Renal pelvis (tissue), 4 donors: ENCODE results near the gene ASPG. TPM values are rescaled to one million over a fixed set of nuclear protein-coding genes. Genes with fewer than 3 reads are reported as not detected.
"Not testable (repeated sequence)": the region's sequence is repeated elsewhere in the genome, so short reads cannot be mapped to it uniquely, and the experiment has no call there.

Experiments
- DNase-seq: peaks from one replicate; pipeline ENCODE4 v3.0.0-alpha.2; 2013
- polyA plus RNA-seq, 3 donors: library from polyadenylated mRNA; unstranded; fragments of 120-200 nt; gene quantifications; one replicate each; pipeline ENCODE4 v1.2.1, GENCODE V29; 2013; ENCODE audit not compliant: insufficient read length in 3 of 3

ASPG gene
- polyA plus RNA-seq, 3 donors: 14.4 to 25.4 (median 14.9) TPM

DNA sequence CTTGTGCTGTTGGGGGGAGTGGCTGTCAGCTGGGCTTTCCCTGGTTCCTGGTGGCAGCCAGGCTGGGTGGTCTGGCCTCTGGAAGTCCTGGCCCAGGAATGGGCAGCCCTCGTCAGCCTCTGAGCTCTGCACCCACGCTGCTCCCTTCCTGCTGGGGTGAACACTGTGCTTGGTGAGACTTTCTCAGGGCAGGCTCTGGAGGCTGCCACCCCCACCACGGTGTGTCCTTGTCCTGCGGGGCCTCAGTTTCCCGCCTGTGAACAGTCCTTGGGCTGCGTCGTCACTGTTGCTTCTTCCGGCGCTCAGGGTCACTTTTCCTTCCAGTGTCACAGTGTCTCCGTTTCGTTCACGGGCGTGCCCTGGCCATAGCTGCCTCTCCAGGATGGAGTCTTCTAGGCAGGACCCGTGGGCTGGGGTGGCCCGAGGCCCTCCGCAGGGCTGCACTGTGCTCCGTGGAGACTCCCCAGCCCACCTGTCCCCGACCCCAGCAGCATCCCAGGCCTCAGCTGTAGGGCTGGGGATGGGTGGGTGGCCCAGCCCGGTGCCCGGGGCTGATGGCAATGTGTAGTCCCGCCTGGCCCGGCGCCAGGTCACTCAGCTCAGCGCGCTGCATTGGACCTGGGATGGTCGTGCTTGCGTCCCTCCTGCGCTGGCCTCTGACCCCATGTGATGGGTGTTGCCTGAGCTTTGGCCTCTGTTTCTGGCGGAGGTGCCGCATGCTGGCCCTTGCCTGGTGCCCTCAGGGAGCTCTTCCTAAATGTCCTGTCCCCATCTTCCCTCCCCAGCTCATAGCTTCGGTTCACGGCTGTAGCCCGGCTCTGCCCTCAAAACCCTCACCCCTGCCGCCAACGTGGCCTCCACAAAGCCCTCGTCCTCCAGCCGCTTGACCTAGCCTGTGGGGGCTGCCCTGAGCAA, 59.7 kb downstream of the ASPG start:
- no peak for DNase-seq

DNA sequence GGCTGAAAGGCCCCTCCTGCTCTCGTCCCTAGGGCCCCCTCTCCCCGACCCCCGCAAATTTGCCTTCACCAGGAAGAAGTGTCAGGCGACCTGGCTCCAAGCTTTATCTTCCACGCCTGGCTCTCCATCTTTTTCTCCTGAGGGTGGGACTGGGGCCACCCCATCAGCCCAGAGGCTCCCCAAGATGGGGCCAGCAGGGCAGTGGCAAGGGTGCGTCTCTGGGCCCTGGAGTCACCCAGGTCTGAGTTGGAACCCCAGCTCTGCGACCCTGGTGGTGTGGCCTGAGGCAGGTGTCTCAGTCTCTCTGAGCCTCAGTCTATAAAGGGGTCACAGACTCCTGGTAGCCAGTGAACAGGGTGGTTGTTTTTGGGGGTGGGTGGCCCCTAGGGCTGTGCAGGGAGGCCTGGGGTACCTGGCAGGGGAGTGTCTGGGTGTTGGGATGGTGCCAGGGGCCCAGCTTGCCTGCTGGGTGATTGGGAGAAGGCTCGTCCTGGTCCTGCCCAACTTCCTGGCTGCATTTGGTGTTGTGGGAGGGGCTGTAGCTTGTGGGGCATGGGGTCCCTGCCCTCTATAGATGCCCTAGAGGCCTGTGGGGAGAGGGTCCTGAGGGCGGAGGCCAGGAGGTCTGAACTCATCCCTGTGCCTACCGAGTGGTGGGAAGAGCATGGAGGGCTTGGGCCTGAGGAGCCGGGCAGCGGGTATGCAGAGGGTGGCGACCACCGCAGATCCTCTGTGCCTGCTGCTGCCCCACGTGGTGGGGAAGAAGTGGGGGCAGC, 60.5 kb downstream of the ASPG start:
- DNase-seq: no peak

- DNase-seq: no peak
Observed at GRCh38 chr14:104146651-104147345, 61.3 kb downstream of the ASPG start.

DNA sequence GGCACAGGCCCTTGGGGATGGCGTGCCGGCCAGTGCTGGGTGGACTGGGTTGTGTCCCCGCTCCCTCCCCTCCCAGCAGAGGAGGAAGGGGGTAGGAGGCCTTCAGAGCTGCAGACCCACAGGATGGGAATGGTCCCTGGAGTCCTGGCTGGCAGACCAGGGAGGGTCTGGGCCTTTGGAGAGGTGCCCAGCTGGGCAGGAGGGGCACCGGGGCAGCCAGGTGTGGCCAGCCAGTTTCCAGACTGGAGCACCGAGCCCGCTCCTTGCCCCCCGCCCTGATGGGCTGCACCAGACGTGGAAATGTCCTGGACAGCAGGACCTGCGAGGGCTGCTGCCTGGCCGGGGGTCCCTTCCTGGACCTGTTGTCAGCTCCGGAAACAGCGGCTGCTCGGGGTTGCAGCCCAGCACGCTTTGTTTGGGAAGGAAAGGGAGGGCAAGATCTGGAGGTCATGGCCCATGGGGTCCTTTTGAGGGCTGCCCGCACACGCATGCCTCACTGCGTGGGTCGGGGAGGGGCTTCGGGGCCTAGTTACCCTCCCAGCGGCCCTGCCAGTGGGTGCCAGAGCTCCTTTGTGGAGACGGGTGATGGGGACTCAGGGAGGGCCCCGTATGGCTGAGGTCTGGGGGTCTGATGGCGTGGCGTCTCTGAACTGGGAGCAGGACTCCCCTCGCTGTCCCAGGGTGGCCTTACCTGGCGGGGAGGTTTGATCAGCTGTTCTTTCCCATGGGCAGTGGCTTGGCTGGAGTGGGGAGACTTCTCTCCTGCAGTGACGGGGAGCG, 62.0 kb downstream of the ASPG start:
- DNase-seq: no peak

GRCh38 chr14:104148433-104149277, 63.2 kb downstream of the ASPG start:
- no peak for DNase-seq

GRCh38 chr14:104149278-104149595, 63.7 kb downstream of the ASPG start:
- no peak for DNase-seq

DNA sequence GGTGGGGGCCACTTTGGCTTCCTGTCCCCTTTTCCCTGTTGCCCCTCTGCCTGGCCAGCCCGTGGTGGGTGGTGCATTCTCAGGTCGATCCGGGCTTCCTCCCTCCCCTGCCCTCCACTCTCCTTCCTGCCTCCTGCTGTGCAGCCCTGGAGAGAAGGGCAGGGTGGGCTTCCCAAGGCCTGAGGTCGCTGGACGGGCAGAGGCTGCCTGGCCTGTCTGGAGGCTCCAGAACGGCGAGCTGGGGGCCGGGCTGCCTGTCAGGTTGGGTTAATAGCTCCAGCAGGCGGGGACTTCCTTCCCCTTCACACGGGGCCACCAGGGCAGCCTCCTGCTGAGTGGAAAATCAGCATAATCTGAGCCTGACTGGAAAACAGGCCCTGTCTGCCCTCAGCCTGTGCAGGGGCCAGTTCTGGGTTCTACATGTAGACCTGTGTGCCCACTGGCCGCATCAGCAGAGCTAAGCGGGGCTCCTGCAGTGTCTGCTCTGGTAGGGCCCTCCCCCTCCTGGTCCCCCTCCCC, 64.2 kb downstream of the ASPG start:
- DNase-seq: no peak

DNA sequence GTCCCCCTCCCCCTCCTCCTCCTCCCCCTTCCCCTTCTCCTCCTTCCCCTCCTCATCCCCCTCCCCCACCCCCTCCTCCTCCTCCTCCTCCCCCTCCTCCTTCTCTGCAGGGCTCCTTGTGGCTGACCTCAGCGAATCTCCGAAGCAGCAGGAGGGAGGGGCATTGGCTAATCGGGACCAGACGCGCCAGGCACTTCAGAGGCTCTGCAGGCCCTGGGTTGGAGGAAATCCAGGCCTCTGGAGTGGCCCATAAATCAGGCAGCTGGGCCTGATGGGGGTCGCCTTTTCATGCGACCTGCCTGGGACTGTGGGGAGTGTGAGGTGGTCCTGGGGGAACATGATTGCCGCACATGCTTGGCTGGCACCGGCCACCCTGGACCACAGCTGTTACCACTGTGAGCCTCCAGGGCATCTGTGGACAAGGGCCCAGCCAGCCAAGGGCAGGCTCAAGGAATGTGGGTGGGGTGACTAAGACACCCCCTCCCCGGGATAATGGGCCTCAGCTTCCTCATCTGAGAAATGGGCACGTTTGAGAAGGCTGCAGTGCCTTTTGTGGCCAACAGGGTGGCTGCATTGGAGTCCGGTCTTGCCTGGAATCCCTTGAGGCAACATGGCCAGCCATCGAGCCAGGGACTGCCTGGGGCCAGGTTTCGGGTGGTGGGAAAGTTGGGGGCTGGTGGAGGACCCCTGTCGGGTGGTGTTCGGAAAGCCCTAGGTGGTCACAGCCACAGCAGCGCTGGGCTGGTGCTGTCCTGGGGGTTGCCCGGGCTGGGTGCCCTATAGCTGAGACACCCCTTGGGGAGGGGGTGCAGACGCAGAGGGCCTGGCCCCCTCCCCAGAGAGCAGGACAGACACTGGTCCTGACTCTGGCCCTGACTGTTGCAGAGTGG, 64.9 kb downstream of the ASPG start:
- peak; percentile 74 for DNase-seq

DNA sequence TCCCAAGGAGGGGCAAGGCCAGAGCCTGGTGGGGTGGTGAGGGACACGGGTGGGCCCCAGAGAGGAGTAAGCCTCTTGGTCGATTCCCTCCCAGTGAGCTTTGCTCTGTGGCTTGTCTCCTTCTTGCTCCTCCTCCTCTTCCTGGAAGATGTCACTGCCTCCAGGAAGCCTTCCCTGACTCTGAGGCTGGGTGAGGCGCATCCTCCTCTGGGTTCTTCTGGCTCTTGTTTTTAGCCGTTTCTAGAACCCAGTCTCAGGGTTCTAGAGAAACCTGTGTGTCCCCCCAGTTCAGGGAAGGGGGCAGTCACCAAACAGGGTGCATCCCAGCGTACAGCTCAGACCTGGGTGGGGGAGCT, 65.5 kb downstream of the ASPG start:
- DNase-seq: no peak

DNA sequence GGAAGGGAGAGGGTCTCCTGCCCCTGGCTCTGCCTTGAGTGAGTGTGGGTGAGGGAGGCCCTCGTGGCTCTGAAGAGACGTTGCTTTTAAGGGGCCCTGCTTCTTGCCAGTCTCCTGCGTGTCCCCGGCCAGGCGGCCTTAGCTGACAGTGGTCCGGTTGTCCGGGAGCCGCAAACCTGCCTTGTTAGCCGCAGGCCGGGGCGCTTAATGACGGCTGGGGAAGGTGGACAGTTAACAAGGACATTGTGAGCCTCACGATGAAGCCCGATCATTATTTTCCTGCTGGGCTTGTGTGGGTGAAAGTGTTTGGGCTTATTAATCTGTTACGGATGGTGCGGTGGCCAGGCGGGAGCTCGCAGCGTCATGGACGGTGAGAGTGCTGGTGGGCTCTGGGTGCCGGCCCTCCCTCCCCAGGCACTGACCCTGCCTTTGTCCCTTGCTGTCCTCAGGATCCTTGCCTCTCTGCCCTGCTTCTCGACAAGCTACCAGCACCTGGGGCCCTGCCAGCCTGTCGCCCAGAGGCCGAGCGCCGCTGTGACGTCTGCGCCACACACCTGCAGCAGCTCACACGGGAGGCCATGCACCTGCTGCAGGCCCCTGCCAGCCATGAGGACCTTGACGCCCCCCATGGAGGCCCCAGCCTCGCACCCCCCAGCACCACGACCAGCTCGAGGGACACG, 66.2 kb downstream of the ASPG start:
- no peak for DNase-seq

- no peak for DNase-seq
Observed at GRCh38 chr14:104152246-104152575, 66.7 kb downstream of the ASPG start.

GRCh38 chr14:104152686-104153393, 67.3 kb downstream of the ASPG start:
- DNase-seq: no peak

DNA sequence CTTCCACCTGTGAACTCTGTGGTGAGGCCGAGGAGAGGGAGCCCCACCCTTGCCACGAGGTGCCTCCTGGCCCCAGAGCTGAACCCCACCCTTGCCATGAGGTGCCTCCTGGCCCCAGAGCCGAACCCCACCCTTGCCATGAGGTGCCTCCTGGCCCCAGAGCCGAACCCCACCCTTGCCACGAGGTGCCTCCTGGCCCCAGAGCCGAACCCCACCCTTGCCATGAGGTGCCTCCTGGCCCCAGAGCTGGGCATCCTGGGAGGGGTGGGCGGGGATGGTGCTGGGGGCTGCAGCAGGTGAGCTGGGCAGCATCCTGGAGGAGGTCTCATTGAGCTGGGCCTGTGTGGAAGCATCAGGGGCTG, 67.9 kb downstream of the ASPG start:
- not testable (repeated sequence) for DNase-seq

GRCh38 chr14:104154246-104154645, 68.7 kb downstream of the ASPG start:
- DNase-seq: no peak

DNA sequence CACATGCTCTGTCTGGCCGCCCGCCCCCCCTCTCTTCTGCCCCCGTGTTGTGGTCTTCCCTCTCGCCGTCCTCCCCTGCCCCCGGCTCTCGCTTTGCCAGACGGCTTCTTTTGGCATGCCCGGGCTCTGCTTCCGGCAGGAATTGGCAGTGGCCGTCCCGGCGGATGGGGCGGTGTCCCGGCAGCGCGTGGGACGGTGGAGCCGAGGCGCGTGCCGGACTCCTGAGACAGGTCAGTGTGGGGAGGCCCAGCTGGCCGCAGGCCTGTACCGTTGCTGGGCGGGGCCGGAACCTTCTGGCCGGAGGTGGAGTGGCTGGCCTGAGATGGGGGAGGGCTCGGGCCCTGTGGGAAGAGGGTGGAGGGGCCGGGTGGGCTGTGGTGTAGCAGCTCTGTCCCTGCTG, 70.0 kb downstream of the ASPG start:
- no peak for DNase-seq

- DNase-seq: no peak
Observed at GRCh38 chr14:104156142-104156541, 70.6 kb downstream of the ASPG start.

GRCh38 chr14:104157016-104157928, 71.8 kb downstream of the ASPG start:
- no peak for DNase-seq
